ENCODE results near the gene TOP1.

TOP1 gene

GRCh38 chr20:41004531-41005360 lies 23.9 kb upstream of the TOP1 start:
- peak; percentile 49 to 62 for DNase-seq

- no peak for DNase-seq
Observed at GRCh38 chr20:41005361-41005729, 23.3 kb upstream of the TOP1 start.

- DNase-seq: no peak
Observed at GRCh38 chr20:41006126-41006935, 22.3 kb upstream of the TOP1 start.

GRCh38 chr20:41006936-41007474 lies 21.6 kb upstream of the TOP1 start:
- no peak for DNase-seq

- DNase-seq: no peak
Observed at GRCh38 chr20:41007481-41007880, 21.1 kb upstream of the TOP1 start.

- DNase-seq: no peak
Observed at GRCh38 chr20:41009946-41010345, 18.7 kb upstream of the TOP1 start.

- peak in 1 of 2 experiments; percentile 17 for DNase-seq
Observed at GRCh38 chr20:41011551-41012067, 17.0 kb upstream of the TOP1 start.

DNA sequence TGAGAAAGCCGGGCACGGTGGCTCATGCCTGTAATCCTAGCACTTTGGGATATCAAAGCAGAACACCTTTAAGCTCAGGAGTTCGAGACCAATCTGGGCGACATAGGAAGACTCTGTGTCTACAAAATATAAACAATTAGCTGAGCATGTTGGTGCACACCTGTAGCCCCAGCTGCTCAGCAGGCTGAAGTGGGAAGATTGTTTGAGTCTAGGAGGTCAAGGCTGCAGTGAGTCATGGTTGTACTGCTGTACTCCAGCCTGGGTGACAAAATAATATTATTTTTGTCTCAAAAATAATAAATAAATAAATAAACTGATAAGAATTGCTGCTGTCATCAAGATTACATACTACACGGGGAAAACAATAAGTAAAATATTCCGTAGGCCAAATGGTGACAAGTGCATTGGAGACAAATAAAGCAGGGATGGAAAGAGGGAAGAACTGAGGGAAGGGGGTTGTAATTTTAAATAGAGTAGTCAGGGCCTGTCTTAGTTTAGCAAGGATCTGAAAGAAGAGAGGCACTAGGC lies 14.0 kb upstream of the TOP1 start:
- DNase-seq: no peak

DNA sequence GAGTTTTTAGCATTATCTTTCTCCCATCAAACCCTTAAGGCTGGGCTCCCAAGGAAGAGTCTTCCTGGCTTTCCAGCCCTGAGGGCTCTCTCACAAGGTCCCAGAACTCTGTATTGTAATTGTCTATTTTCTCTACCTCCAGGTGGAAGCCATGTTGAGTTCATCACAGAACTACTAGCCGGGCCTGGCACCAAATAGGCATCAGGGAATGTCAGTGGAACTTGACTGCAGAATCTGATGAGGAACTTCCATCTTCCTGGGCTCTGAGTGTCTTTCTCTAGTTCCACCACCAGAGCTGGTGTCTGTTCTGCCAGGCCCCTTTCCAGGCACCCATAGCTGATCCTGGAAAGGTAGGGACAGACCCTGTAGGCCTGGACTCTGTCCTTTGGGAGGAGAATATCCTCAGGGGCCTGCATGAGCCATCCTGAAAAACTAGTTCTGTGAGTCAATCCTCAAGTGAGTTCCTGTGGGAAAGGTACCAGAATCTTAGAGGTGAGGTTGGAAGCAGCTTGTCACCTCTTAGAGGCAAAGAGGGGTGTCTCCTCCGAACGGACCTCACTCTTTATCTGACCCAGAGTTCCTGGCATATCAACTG lies 11.1 kb upstream of the TOP1 start:
- no peak for DNase-seq

- no peak for DNase-seq
Observed at GRCh38 chr20:41018153-41018552, 10.5 kb upstream of the TOP1 start.

- no peak for DNase-seq
Observed at GRCh38 chr20:41023549-41023948, 5.1 kb upstream of the TOP1 start.

DNA sequence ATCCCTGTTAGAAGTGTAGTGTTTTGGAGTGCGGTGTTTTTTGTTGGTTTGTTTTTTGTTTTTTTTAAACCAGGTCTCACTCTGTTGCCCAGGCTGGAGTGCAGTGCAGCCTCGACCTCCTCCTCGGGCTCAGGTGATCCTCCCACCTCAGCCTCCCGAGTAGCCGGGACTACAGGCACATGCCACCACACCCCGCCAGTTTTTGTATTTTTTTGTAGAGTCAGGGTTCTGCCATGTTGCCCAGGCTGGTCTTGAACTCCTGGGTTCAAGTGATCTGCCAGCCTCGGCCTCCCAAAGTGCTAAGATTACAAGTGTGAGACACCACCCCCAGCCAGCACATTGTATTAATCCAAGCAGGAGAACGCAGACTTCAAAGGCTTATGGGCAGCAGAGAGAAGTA lies 1.3 kb upstream of the TOP1 start:
- DNase-seq: no peak

- DNase-seq: no peak
Observed at GRCh38 chr20:41027872-41028358, 707 bp upstream of the TOP1 start.

DNA sequence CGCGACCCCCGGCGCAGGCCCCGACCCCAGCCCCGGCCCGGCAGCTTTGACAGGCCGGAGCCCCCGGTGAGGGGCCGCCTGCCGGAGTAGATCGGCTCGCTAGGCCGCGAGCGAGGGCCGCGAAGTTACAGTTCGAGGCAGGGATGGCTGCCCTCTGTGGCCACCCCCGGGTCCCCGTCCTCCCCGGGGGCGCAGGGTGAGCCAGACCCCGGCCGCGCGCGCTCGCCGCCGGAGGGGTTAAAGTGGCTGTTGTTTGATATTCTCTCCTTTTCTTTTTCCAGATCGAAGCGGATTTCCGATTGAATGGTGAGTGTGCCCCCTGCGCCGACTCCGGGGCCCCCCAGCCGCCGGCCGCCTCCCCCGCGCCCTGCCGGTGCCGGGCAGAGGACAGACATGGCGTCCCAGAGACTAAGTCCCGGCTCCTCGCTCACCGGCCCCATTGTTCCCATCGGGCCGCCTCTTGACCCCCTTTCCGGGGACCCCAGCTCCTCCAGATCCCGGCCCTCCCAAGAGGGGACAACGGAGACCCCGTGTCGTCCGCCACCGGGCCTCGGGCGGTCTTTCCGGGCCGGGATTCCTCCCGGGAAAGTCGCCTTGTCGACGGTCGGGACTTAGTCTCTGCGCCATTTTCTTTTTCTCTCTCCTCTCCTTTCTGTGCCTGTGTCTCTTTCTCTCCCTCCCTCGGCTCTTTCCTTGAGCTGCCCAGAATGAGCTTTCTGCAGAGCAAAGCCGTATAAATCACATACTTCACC lies 704 bp downstream of the TOP1 start:
- peak; percentile 43 to 47 for DNase-seq

DNA sequence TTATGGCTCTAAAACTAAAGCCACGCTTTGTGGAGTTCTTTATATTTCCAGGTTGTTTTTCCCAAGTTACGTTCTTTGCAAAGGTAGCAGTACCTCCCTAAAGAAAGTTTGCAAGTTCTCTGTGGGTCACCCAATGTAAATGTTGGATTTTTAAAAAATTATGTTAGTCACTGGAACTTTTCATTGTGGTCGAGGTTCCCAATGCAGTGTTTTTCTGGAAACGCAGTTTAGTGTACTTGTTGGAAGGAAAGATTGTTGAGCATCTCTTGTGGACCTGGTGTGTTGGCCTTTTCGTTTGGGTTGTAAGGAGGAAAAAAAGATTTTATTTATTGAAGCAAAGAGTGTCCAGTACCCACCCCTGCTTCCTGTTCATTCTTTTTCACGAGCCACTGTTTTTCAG lies 1.4 kb downstream of the TOP1 start:
- no peak for DNase-seq

GRCh38 chr20:41030531-41031242 lies 2.1 kb downstream of the TOP1 start:
- no peak for DNase-seq

DNA sequence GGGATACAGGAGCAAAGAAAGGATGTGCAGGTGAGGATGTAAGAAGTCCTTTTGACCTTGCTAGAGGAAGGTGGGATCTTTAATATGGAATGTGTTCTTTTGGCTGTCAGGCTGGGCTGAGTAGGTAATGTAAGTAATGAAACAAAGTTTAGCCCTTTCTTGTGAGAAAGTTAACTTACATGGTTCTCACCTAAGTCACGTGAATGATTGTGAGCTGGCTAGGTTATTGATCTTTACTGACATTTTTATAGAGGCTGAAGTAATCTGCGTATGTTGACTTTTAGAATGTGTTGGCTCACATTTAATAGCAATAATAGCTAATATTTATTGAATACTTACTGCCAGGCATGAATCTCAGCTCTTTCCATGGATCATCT lies 2.6 kb downstream of the TOP1 start:
- DNase-seq: no peak

GRCh38 chr20:41032271-41032670 lies 3.6 kb downstream of the TOP1 start:
- no peak for DNase-seq

- DNase-seq: no peak
Observed at GRCh38 chr20:41034239-41034638, 5.6 kb downstream of the TOP1 start.

GRCh38 chr20:41035207-41035606 lies 6.6 kb downstream of the TOP1 start:
- DNase-seq: no peak

- DNase-seq: no peak
Observed at GRCh38 chr20:41037179-41037578, 8.6 kb downstream of the TOP1 start.
